ENCODE data around the gene KIFC1.
"Not testable (repeated sequence)": the region's sequence is repeated elsewhere in the genome, so short reads cannot be mapped to it uniquely, and the experiment has no call there.

KIFC1 gene

DNA sequence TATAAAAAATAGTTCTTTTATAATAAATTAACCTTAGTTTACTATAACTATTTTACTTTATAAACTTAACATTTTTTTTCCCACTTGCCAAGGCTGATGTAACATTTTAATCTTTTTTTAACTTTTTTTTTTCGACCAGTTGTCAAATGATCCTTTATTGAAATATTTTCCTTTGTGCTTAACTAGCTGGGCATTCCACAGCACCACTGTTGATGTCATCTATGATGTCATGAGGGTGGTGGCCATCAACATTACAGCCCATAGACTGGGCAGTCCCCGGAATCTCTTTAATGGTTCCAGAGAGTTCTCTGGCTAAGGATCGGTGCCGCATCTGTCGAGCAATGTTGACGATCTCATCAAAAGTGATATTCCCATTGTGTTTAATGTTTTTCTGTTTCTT is 8.3 kb downstream of the KIFC1 start:
- H3K27ac ChIP-seq (ENCODE audit: low read depth, low read length); H3K4me3 ChIP-seq (ENCODE audit: low read depth, low read length); H4K8ac ChIP-seq (ENCODE audit: low read depth, low read length); H3K4me2 ChIP-seq (ENCODE audit: low read length); H3K14ac ChIP-seq (ENCODE audit: low read length); H3K4me1 ChIP-seq (ENCODE audit: control insufficient read depth in 1 of 2, insufficient read depth in 2 of 2, low read length in 2 of 2); H3K9ac ChIP-seq (ENCODE audit: low read length); H3K23ac ChIP-seq (ENCODE audit: low read length); H3K27me3 ChIP-seq (ENCODE audit: insufficient read depth, low read length); H3K18ac ChIP-seq (ENCODE audit: low read length); H2BK12ac ChIP-seq (ENCODE audit: low read length); H2AFZ ChIP-seq (ENCODE audit: insufficient read depth, low read length, poor library complexity); H2BK5ac ChIP-seq (ENCODE audit: low read depth, low read length, poor library complexity); H4K12ac ChIP-seq (ENCODE audit: low read depth, low read length); H2BK120ac ChIP-seq (ENCODE audit: insufficient read depth, low read length, poor library complexity); H3K79me1 ChIP-seq (ENCODE audit: low read length); H2AK5ac ChIP-seq (ENCODE audit: low read length); H4K91ac ChIP-seq (ENCODE audit: low read depth, low read length); H3K79me2 ChIP-seq (ENCODE audit: control insufficient read depth, insufficient read depth, low read length, poor library complexity); H3K4ac ChIP-seq (ENCODE audit: low read depth, low read length); DNase-seq; H3K9me3 ChIP-seq (ENCODE audit: insufficient read depth, low read depth, low read length): not testable (repeated sequence)
- peaks cover 33 to 45% of the 10 kb centered on the region in 2 experiments for H3K36me3 ChIP-seq (ENCODE audit: control insufficient read depth in 1 of 2, insufficient read depth in 2 of 2, low read length in 2 of 2)
- no CpG with 5 or more reads among the region's 6 CpGs for WGBS (ENCODE audit: extremely low coverage, insufficient coverage, insufficient read length)

DNA sequence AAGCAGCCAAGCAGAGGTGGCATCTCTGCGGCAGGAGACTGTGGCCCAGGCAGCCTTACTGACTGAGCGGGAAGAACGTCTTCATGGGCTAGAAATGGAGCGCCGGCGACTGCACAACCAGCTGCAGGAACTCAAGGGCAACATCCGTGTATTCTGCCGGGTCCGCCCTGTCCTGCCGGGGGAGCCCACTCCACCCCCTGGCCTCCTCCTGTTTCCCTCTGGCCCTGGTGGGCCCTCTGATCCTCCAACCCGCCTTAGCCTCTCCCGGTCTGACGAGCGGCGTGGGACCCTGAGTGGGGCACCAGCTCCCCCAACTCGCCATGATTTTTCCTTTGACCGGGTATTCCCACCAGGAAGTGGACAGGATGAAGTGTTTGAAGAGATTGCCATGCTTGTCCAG is 13.3 kb downstream of the KIFC1 start:
- Histone ChIP-seq H2AFZ (ENCODE audit: insufficient read depth, low read length, poor library complexity) (no peak overlapping the region), H2AK5ac (ENCODE audit: low read length) (no peak overlapping the region), H4K12ac (ENCODE audit: low read depth, low read length) (no peak overlapping the region), H4K91ac (ENCODE audit: low read depth, low read length) (no peak overlapping the region), H3K79me1 (ENCODE audit: low read length) (peaks cover 2% of the 10 kb centered on the region), H3K9me3 (ENCODE audit: insufficient read depth, low read depth, low read length) (peaks cover 3% of the 10 kb centered on the region), H3K23ac (ENCODE audit: low read length) (no peak overlapping the region), H3K4ac (ENCODE audit: low read depth, low read length) (no peak overlapping the region), H3K18ac (ENCODE audit: low read length) (no peak overlapping the region), H3K4me2 (ENCODE audit: low read length) (no peak overlapping the region), H3K9ac (ENCODE audit: low read length) (no peak overlapping the region), H3K4me1 (ENCODE audit: control insufficient read depth in 1 of 2, insufficient read depth in 2 of 2, low read length in 2 of 2) (peaks cover 2 to 4% of the 10 kb centered on the region in 2 experiments), H2BK12ac (ENCODE audit: low read length) (no peak overlapping the region), H3K14ac (ENCODE audit: low read length) (no peak overlapping the region), H4K8ac (ENCODE audit: low read depth, low read length) (no peak overlapping the region), H3K79me2 (ENCODE audit: control insufficient read depth, insufficient read depth, low read length, poor library complexity) (no peaks in the 10 kb centered on the region), H2BK120ac (ENCODE audit: insufficient read depth, low read length, poor library complexity) (no peak overlapping the region), H3K27me3 (ENCODE audit: insufficient read depth, low read length) (no peaks in the 10 kb centered on the region), H3K27ac (ENCODE audit: low read depth, low read length) (no peak overlapping the region), H3K4me3 (ENCODE audit: low read depth, low read length) (no peak overlapping the region), H2BK5ac (ENCODE audit: low read depth, low read length, poor library complexity) (no peak overlapping the region), H3K36me3 (ENCODE audit: control insufficient read depth in 1 of 2, insufficient read depth in 2 of 2, low read length in 2 of 2) (peaks cover 45 to 52% of the 10 kb centered on the region in 2 experiments)
- DNase-seq, result no peak
- WGBS (ENCODE audit: extremely low coverage, insufficient coverage, insufficient read length), result no CpG with 5 or more reads among the region's 17 CpGs

DNA sequence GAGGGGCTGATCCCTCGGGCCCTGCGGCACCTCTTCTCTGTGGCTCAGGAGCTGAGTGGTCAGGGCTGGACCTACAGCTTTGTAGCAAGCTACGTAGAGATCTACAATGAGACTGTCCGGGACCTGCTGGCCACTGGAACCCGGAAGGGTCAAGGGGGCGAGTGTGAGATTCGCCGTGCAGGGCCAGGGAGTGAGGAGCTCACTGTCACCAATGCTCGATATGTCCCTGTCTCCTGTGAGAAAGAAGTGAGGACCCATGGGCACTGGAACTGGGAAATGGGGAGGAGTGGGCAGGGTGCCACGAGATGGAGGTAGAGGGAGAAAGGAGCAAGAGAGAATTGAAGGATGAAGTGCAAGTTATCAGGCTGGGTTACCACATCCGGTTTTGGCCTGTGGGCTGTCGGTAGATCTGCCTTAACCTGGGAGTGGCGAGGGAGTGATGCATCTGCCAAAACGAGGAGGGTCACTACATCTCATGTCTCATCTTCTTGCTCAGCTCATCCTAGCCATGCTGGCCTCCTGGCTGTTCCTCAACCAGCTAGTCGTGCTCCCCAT is 13.8 kb downstream of the KIFC1 start:
- Histone ChIP-seq H3K9ac (ENCODE audit: low read length) (no peak overlapping the region), H2BK12ac (ENCODE audit: low read length) (no peak overlapping the region), H2AFZ (ENCODE audit: insufficient read depth, low read length, poor library complexity) (no peak overlapping the region), H3K27ac (ENCODE audit: low read depth, low read length) (no peak overlapping the region), H3K18ac (ENCODE audit: low read length) (no peak overlapping the region), H3K4me1 (ENCODE audit: control insufficient read depth in 1 of 2, insufficient read depth in 2 of 2, low read length in 2 of 2) (peaks cover 2 to 4% of the 10 kb centered on the region in 2 experiments), H3K4me3 (ENCODE audit: low read depth, low read length) (no peak overlapping the region), H3K23ac (ENCODE audit: low read length) (no peak overlapping the region), H3K4ac (ENCODE audit: low read depth, low read length) (no peak overlapping the region), H2AK5ac (ENCODE audit: low read length) (no peak overlapping the region), H2BK120ac (ENCODE audit: insufficient read depth, low read length, poor library complexity) (no peak overlapping the region), H4K12ac (ENCODE audit: low read depth, low read length) (no peak overlapping the region), H3K9me3 (ENCODE audit: insufficient read depth, low read depth, low read length) (peaks cover 3% of the 10 kb centered on the region), H3K4me2 (ENCODE audit: low read length) (no peak overlapping the region), H3K79me1 (ENCODE audit: low read length) (peaks cover 3% of the 10 kb centered on the region), H2BK5ac (ENCODE audit: low read depth, low read length, poor library complexity) (no peak overlapping the region), H4K91ac (ENCODE audit: low read depth, low read length) (no peak overlapping the region), H3K14ac (ENCODE audit: low read length) (no peak overlapping the region), H3K79me2 (ENCODE audit: control insufficient read depth, insufficient read depth, low read length, poor library complexity) (no peaks in the 10 kb centered on the region), H3K36me3 (ENCODE audit: control insufficient read depth in 1 of 2, insufficient read depth in 2 of 2, low read length in 2 of 2) (peaks cover 41 to 48% of the 10 kb centered on the region in 2 experiments), H3K27me3 (ENCODE audit: insufficient read depth, low read length) (no peaks in the 10 kb centered on the region), H4K8ac (ENCODE audit: low read depth, low read length) (no peak overlapping the region)
- no CpG with 5 or more reads among the region's 15 CpGs for WGBS (ENCODE audit: extremely low coverage, insufficient coverage, insufficient read length)
- no peak for DNase-seq

DNA sequence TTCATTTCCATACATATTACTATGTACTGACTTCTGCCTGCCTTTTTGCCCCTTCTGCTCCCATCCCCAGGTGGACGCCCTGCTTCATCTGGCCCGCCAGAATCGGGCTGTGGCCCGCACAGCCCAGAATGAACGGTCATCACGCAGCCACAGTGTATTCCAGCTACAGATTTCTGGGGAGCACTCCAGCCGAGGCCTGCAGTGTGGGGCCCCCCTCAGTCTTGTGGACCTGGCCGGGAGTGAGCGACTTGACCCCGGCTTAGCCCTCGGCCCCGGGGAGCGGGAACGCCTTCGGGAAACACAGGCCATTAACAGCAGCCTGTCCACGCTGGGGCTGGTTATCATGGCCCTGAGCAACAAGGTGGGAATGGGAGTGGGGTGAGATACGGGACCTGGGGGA is 14.5 kb downstream of the KIFC1 start:
- H3K4me2 ChIP-seq (ENCODE audit: low read length), result no peak overlapping the region
- H3K18ac ChIP-seq (ENCODE audit: low read length), result no peak overlapping the region

More for the DNA sequence above, 14.5 kb downstream of the KIFC1 start:
- Histone ChIP-seq H2AFZ (ENCODE audit: insufficient read depth, low read length, poor library complexity) (no peak overlapping the region), H2BK12ac (ENCODE audit: low read length) (no peak overlapping the region), H3K27me3 (ENCODE audit: insufficient read depth, low read length) (no peaks in the 10 kb centered on the region), H3K79me1 (ENCODE audit: low read length) (peaks cover 7% of the 10 kb centered on the region), H2BK120ac (ENCODE audit: insufficient read depth, low read length, poor library complexity) (no peak overlapping the region), H3K4me1 (ENCODE audit: control insufficient read depth in 1 of 2, insufficient read depth in 2 of 2, low read length in 2 of 2) (peaks cover 2 to 4% of the 10 kb centered on the region in 2 experiments), H3K9ac (ENCODE audit: low read length) (no peak overlapping the region), H4K91ac (ENCODE audit: low read depth, low read length) (no peak overlapping the region), H3K4me3 (ENCODE audit: low read depth, low read length) (no peak overlapping the region), H2AK5ac (ENCODE audit: low read length) (no peak overlapping the region), H3K27ac (ENCODE audit: low read depth, low read length) (no peak overlapping the region), H3K4ac (ENCODE audit: low read depth, low read length) (no peak overlapping the region), H3K23ac (ENCODE audit: low read length) (no peak overlapping the region), H3K14ac (ENCODE audit: low read length) (no peak overlapping the region), H3K79me2 (ENCODE audit: control insufficient read depth, insufficient read depth, low read length, poor library complexity) (peaks cover 4% of the 10 kb centered on the region), H3K9me3 (ENCODE audit: insufficient read depth, low read depth, low read length) (peaks cover 3% of the 10 kb centered on the region), H4K12ac (ENCODE audit: low read depth, low read length) (no peak overlapping the region), H4K8ac (ENCODE audit: low read depth, low read length) (no peak overlapping the region), H2BK5ac (ENCODE audit: low read depth, low read length, poor library complexity) (no peak overlapping the region), H3K36me3 (ENCODE audit: control insufficient read depth in 1 of 2, insufficient read depth in 2 of 2, low read length in 2 of 2) (peaks cover 41 to 47% of the 10 kb centered on the region in 2 experiments)
- no CpG with 5 or more reads among the region's 17 CpGs for WGBS (ENCODE audit: extremely low coverage, insufficient coverage, insufficient read length)
- DNase-seq, result no peak

Measured in trophoblast cell (in vitro differentiated cells and primary cell).